22Rv1 (cell line): ENCODE results near the gene CAPN2.

Experiments used
- ZFX ChIP-seq: fragments of 450-650 bp; IDR thresholded peaks from 2 replicates; pipeline ENCODE4 v1.6.1; 2017; ENCODE audit warnings: antibody characterized with exemption, borderline replicate concordance
- TF ChIP-seq, protein P1 (sequence below): fragments of 450-650 bp; IDR thresholded peaks from 2 replicates; pipeline ENCODE4 v1.5.1; 2017; ENCODE audit warnings: mild to moderate bottlenecking

DNA sequence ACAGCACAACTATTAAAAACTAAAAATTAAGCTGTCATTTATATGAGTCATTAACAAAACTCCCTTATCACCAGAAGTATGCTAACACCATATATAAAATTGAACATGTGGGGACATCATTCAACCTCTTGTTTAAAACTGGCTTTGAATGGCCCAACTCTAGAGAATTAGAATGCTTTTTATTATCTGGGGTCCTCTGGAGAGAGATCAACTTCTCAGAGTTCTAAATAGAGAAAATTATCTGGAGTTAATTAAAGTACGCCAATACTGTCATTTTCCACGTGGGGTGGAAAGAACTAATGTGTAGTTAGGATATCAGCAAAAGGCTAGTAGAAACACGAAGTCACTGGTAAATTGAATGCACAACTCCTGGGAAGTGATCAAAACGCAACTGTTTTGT lies 21.2 kb upstream of the CAPN2 start:
- TF ChIP-seq, protein P1, sequence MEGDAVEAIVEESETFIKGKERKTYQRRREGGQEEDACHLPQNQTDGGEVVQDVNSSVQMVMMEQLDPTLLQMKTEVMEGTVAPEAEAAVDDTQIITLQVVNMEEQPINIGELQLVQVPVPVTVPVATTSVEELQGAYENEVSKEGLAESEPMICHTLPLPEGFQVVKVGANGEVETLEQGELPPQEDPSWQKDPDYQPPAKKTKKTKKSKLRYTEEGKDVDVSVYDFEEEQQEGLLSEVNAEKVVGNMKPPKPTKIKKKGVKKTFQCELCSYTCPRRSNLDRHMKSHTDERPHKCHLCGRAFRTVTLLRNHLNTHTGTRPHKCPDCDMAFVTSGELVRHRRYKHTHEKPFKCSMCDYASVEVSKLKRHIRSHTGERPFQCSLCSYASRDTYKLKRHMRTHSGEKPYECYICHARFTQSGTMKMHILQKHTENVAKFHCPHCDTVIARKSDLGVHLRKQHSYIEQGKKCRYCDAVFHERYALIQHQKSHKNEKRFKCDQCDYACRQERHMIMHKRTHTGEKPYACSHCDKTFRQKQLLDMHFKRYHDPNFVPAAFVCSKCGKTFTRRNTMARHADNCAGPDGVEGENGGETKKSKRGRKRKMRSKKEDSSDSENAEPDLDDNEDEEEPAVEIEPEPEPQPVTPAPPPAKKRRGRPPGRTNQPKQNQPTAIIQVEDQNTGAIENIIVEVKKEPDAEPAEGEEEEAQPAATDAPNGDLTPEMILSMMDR = no peak
- no peak for TF ChIP-seq ZFX
